ENCODE results near the gene DAB1. TPM values are rescaled to one million over a fixed set of nuclear protein-coding genes. Genes with fewer than 3 reads are reported as not detected.

The DAB1 gene
- total RNA-seq, 2 donors from 2014 or later, result not detected

- Histone ChIP-seq H3K4me3 (no peak overlapping the region), H3K27me3 (replicated peaks; ENCODE audit: insufficient read depth) (no peaks in the 10 kb centered on the region), H3K9me3 (no peaks in the 10 kb centered on the region), H3K36me3 (no peaks in the 10 kb centered on the region), H3K4me1 (ENCODE audit: control insufficient read depth in 1 of 2, low read depth in 2 of 2) (no peaks in the 10 kb centered on the region), H3K27ac (no peak overlapping the region)
- ATAC-seq (ENCODE audit: insufficient number of reproducible peaks, low FRiP score, low read depth) (no peak), DNase-seq (ENCODE audit: low spot score) (no peak)
- no peak for TF ChIP-seq CTCF (IDR thresholded peaks at IDR 0.05)
Observed at GRCh38 chr1:57010511-57010910, 413.3 kb downstream of the DAB1 start.

DNA sequence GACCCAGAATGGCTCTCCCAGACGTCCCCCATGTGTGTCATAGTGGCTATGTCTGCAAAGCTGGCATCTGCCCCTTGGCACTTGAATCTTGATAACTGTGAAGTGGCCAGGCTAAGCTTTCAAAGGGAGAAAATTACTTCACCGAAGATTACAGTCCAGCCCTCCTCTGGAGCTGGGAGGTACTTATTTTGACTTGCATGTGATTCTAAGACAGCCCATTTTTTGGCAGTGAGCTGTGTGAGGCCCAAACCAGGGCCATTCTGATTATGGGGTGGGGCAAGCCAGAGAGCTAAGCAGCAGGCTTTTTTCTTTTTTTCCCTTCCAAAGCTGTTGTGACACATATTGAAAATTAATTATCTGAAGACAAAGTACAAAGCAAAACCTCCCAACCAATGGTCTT, 415.9 kb downstream of the DAB1 start:
- Histone ChIP-seq H3K36me3 (no peaks in the 10 kb centered on the region), H3K27me3 (replicated peaks; ENCODE audit: insufficient read depth) (no peaks in the 10 kb centered on the region), H3K4me3 (no peak overlapping the region), H3K4me1 (ENCODE audit: control insufficient read depth in 1 of 2, low read depth in 2 of 2) (no peaks in the 10 kb centered on the region), H3K27ac (no peak overlapping the region), H3K9me3 (no peaks in the 10 kb centered on the region)
- TF ChIP-seq CTCF (IDR thresholded peaks at IDR 0.05), result no peak
- DNase-seq (ENCODE audit: low spot score), result no peak
- no peak for ATAC-seq (ENCODE audit: insufficient number of reproducible peaks, low FRiP score, low read depth)

GRCh38 chr1:57007472-57007871, 416.4 kb downstream of the DAB1 start:
- Histone ChIP-seq H3K9me3 (no peaks in the 10 kb centered on the region), H3K27ac (no peak overlapping the region), H3K4me1 (ENCODE audit: control insufficient read depth in 1 of 2, low read depth in 2 of 2) (no peaks in the 10 kb centered on the region), H3K36me3 (no peaks in the 10 kb centered on the region), H3K27me3 (replicated peaks; ENCODE audit: insufficient read depth) (no peaks in the 10 kb centered on the region), H3K4me3 (no peak overlapping the region)
- ATAC-seq (ENCODE audit: insufficient number of reproducible peaks, low FRiP score, low read depth) (no peak), DNase-seq (ENCODE audit: low spot score) (no peak)
- TF ChIP-seq CTCF (IDR thresholded peaks at IDR 0.05), result no peak

DNA sequence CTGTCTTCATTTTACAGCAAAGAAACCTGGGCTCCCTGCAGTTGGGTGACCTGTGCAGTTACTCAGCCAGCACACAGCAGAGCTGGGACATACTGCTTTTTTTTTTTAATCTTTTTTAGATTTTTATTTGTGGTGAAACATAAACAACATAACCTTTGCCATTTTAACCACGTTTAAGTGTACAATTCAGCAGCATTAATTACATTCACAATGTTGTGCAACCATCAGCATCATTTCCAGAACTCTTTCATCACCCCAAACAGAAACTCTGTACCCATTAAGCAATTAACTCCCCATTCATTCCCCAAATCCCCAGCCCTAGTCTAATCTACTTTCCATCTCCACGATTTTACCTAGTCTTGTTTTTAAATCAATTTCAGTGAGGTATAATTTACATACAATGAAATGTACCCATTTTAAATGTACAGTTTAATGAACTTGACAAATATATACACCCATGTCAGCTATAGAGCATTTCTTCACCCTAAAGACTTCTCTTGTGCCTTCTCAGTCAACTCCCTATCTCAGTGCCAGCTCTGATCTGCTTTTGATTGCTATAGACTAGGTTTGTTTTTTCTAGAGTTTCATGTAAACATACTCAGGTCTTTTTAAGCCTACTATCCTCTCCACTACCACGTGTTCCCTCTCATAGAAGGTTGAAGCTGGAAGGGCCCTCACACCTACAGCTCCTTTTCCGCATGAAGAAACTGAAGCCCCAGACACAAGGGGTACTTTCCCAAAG, 420.3 kb downstream of the DAB1 start:
- no peak for TF ChIP-seq CTCF (IDR thresholded peaks at IDR 0.05)
- ATAC-seq (ENCODE audit: insufficient number of reproducible peaks, low FRiP score, low read depth), result no peak
- Histone ChIP-seq H3K36me3 (no peaks in the 10 kb centered on the region), H3K27ac (no peak overlapping the region), H3K4me3 (no peak overlapping the region), H3K9me3 (no peaks in the 10 kb centered on the region), H3K4me1 (ENCODE audit: control insufficient read depth in 1 of 2, low read depth in 2 of 2) (peaks cover 0 to 5% of the 10 kb centered on the region in 2 donors), H3K27me3 (replicated peaks; ENCODE audit: insufficient read depth) (no peaks in the 10 kb centered on the region)
- no peak for DNase-seq (ENCODE audit: low spot score)

GRCh38 chr1:56995414-56996100, 428.3 kb downstream of the DAB1 start:
- Histone ChIP-seq H3K4me3 (no peak overlapping the region), H3K4me1 (ENCODE audit: control insufficient read depth in 1 of 2, low read depth in 2 of 2) (peaks cover 0 to 10% of the 10 kb centered on the region in 2 donors), H3K9me3 (no peaks in the 10 kb centered on the region), H3K36me3 (no peaks in the 10 kb centered on the region), H3K27me3 (replicated peaks; ENCODE audit: insufficient read depth) (no peaks in the 10 kb centered on the region), H3K27ac (no peak overlapping the region)
- TF ChIP-seq CTCF (IDR thresholded peaks at IDR 0.05), result no peak
- DNase-seq (ENCODE audit: low spot score) (no peak), ATAC-seq (ENCODE audit: insufficient number of reproducible peaks, low FRiP score, low read depth) (no peak)
